ENCODE measurements around the gene RNLS.
A peak's percentile ranks its signal among the peaks of the same experiment; 100 is the strongest.

The RNLS gene

DNA sequence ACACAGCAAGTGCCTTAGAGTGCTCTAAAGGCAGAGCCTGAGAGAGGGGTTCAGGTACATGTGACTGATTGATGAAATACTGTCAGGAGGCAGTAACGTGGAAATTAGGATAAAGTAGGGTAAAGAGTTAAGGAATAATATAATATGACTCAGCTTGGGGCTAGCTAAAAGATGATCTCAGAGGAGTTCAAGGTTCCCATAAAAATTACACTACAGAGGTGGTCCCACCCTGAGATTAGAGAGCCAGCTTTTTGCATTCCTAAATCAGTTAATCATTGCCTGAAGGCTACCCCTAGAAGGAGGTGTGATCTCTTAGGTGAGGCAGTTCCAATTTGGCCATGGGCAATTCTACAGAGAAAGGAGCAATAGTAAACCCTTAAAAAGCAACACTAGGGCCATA is 9.3 kb upstream of the RNLS start:
- DNase-seq (ENCODE audit: low read depth): no peak
- no peak for TF ChIP-seq CTCF (IDR thresholded peaks at IDR 0.05; ENCODE audit: control insufficient read depth, insufficient read depth, low read depth, low read length, missing control alignments)
- H3K4me3 ChIP-seq (ENCODE audit: control insufficient read depth, low read depth, low read length): no peak overlapping the region

- no peak for TF ChIP-seq CTCF (IDR thresholded peaks at IDR 0.05; ENCODE audit: control insufficient read depth, insufficient read depth, low read depth, low read length, missing control alignments)
- DNase-seq (ENCODE audit: low read depth): no peak
- no peak within 1 kb of the TSS for H3K4me3 ChIP-seq (ENCODE audit: control insufficient read depth, low read depth, low read length)
Measured at GRCh38 chr10:88586462-88586861, 3.3 kb upstream of the RNLS start, which contains the start of gene LIPJ. Gene LIPJ (plus strand): TSS chr10:88586762. CDS start chr10:88590688, 3,926 bp downstream.

DNA sequence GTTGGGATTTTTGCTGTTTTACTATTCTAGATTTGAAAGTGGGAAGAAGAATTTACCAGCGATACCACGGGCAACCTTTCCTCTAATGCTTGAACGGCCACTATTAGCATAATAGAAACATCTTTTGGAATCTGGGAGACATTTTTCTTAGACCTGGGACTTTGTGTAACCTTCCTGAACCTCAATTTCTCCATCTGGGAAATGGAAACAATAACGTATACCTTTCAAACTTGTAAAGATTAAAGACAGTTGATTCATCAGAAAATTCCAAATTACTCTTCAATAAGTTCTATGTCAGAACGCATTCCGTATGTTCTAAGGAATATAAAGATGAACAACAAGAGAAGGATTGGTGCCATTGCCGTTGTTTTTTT is 453 bp upstream of the RNLS start:
- H3K4me3 ChIP-seq (ENCODE audit: control insufficient read depth, low read depth, low read length): peak overlapping the region; percentile 57

GRCh38 chr10:88582411-88582805 is 710 bp downstream of the RNLS start:
- DNase-seq (ENCODE audit: low read depth): no peak
- TF ChIP-seq CTCF (IDR thresholded peaks at IDR 0.05; ENCODE audit: control insufficient read depth, insufficient read depth, low read depth, low read length, missing control alignments): no peak
- peak overlapping the region; percentile 57 for H3K4me3 ChIP-seq (ENCODE audit: control insufficient read depth, low read depth, low read length)

More for the DNA sequence above, 453 bp upstream of the RNLS start:
- no peak for DNase-seq (ENCODE audit: low read depth)
- TF ChIP-seq CTCF (IDR thresholded peaks at IDR 0.05; ENCODE audit: control insufficient read depth, insufficient read depth, low read depth, low read length, missing control alignments): no peak

DNA sequence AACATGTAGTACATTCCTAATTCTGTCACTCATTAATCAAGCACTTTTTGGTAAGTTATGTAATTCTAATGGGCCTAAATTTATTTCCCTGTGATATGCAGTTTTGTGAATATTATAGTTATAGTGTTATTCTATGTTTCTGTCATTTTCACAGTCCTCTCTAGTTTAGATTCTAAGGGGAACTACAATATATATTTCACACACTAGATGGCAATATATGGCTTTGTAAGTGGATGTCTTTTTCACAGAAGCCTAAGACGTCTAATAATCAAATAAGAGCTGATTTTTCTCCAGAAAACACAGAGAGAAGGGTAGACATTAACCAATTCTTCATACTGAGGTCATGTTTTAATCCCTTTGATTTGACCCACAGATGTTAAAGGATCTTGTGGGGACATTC is 18.0 kb downstream of the RNLS start:
- H3K4me3 ChIP-seq (ENCODE audit: control insufficient read depth, low read depth, low read length): no peak overlapping the region
- no peak for DNase-seq (ENCODE audit: low read depth)
- TF ChIP-seq CTCF (IDR thresholded peaks at IDR 0.05; ENCODE audit: control insufficient read depth, insufficient read depth, low read depth, low read length, missing control alignments): peak; percentile 37

DNA sequence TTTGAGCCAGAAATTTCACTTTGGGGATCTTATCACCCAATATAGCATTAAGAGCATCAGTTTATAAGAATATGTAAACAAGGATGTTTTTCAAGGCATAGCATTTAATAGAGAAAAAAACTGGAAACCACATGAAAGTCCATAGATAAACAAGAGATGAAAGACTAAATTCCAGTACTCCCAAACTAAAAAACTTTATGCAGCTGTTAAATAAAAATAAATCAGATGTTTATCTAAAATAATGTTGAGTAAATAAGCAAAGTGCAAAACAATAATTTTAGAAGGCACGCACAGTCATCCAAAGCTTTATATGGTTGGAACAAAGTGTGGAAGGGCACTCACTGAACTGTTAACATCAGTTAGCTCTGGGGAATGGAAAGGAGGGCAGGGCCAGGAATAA is 21.0 kb downstream of the RNLS start:
- DNase-seq (ENCODE audit: low read depth): no peak
- no peak for TF ChIP-seq CTCF (IDR thresholded peaks at IDR 0.05; ENCODE audit: control insufficient read depth, insufficient read depth, low read depth, low read length, missing control alignments)
- H3K4me3 ChIP-seq (ENCODE audit: control insufficient read depth, low read depth, low read length): no peak overlapping the region

DNA sequence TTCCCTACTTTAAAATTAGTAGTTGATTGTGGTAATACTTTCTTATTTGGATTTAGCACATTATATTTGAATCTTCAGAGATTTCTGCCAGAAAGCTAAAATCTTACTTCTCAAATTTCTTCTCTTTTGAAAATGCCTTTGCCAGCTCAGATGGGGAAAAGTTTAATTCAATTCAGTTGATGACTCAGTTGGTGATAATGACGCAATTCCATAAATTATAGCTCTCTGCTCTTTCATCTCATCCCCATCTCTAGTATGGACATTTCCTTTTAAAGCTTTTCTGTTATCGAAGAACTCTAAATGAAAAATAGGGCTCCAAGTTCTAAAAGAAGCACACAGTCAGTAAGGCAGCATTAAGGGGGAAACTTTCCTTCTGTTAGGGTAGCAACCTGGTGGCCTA is 25.5 kb downstream of the RNLS start:
- no peak overlapping the region for H3K4me3 ChIP-seq (ENCODE audit: control insufficient read depth, low read depth, low read length)
- peak; percentile 49 for DNase-seq (ENCODE audit: low read depth)
- no peak for TF ChIP-seq CTCF (IDR thresholded peaks at IDR 0.05; ENCODE audit: control insufficient read depth, insufficient read depth, low read depth, low read length, missing control alignments)

All from AG09309 (cell line).